ENCODE data around the gene KDM1A. TPM values are rescaled to one million over a fixed set of nuclear protein-coding genes. Genes with fewer than 3 reads are reported as not detected.

KDM1A gene
- total RNA-seq, 1 donor from 2014 or later = 28.7 TPM

GRCh38 chr1:23051290-23051909 is 32.1 kb downstream of the KDM1A start:
- no peak overlapping the region for H3K4me3 ChIP-seq
- intact Hi-C loops (cut with DNase I) = no loop called here
- H3K4me1 ChIP-seq = no peaks in the 10 kb centered on the region
- H3K27me3 ChIP-seq = no peaks in the 10 kb centered on the region
- DNase-seq (ENCODE audit: low spot score in 2 of 2) = no peak
- TF ChIP-seq, protein P1, sequence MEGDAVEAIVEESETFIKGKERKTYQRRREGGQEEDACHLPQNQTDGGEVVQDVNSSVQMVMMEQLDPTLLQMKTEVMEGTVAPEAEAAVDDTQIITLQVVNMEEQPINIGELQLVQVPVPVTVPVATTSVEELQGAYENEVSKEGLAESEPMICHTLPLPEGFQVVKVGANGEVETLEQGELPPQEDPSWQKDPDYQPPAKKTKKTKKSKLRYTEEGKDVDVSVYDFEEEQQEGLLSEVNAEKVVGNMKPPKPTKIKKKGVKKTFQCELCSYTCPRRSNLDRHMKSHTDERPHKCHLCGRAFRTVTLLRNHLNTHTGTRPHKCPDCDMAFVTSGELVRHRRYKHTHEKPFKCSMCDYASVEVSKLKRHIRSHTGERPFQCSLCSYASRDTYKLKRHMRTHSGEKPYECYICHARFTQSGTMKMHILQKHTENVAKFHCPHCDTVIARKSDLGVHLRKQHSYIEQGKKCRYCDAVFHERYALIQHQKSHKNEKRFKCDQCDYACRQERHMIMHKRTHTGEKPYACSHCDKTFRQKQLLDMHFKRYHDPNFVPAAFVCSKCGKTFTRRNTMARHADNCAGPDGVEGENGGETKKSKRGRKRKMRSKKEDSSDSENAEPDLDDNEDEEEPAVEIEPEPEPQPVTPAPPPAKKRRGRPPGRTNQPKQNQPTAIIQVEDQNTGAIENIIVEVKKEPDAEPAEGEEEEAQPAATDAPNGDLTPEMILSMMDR (IDR thresholded peaks at IDR 0.05) = no peak
- no peaks in the 10 kb centered on the region for H3K9me3 ChIP-seq
- H3K27ac ChIP-seq = no peak overlapping the region
- H3K36me3 ChIP-seq = peaks cover 8 to 19% of the 10 kb centered on the region in 2 donors

GRCh38 chr1:23057301-23057700 is 38.0 kb downstream of the KDM1A start:
- Histone ChIP-seq H3K27ac (no peak overlapping the region), H3K4me1 (no peaks in the 10 kb centered on the region), H3K9me3 (no peaks in the 10 kb centered on the region), H3K4me3 (no peak overlapping the region), H3K27me3 (no peaks in the 10 kb centered on the region), H3K36me3 (peaks cover 31 to 65% of the 10 kb centered on the region in 2 donors)
- DNase-seq (ENCODE audit: low spot score in 2 of 2) = no peak
- TF ChIP-seq, protein P1 (IDR thresholded peaks at IDR 0.05) = no peak
- intact Hi-C loops (cut with DNase I) = no loop called here

DNA sequence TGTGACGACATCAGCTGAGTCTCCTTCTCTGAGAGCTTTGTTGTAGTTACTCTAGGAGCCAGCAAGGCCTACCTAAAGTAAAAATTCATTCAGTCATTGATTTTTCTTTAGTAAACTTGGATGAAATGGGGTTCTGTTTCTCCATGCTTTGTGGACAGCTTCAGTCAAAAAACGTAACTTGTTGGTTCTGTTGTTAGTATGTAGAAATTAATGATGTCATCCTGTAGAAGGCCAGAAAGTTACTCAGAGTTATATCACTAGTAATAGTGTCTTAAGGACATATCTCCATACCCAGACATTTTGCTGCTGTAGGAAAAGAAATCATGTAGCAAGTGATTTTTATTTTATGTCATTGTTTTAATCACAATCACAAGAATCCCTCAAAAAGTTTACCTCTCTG is 43.0 kb downstream of the KDM1A start:
- DNase-seq (ENCODE audit: low spot score in 2 of 2) = no peak
- no peaks in the 10 kb centered on the region for H3K4me1 ChIP-seq
- intact Hi-C loops (cut with DNase I) = no loop called here
- TF ChIP-seq, protein P1 (IDR thresholded peaks at IDR 0.05) = no peak
- H3K27me3 ChIP-seq = no peaks in the 10 kb centered on the region
- H3K27ac ChIP-seq = no peak overlapping the region
- H3K4me3 ChIP-seq = no peak overlapping the region
- peaks cover 34 to 44% of the 10 kb centered on the region in 2 donors for H3K36me3 ChIP-seq
- no peaks in the 10 kb centered on the region for H3K9me3 ChIP-seq

DNA sequence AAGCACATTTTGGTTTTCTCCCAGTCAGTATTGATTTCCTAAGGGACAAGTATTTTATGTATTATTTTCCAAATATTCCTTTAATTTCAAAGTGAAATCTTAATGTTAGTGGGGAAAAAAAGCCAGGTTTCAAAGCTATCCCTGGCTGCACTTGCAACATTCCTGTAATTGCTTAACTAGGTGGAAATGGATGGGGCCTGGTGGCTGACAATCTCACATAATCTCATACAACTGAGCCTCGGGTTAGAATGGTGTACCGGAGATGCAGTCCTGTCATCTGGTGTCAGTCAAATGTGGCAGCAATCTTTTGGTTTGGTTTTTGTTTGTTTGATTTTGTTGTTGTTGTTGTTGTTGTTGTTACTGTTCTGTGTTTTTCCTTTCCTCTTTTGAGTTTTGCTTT is 46.1 kb downstream of the KDM1A start:
- no peak overlapping the region for H3K4me3 ChIP-seq
- no peaks in the 10 kb centered on the region for H3K27me3 ChIP-seq
- H3K27ac ChIP-seq = no peak overlapping the region
- peaks cover 12 to 17% of the 10 kb centered on the region in 2 donors for H3K36me3 ChIP-seq
- H3K4me1 ChIP-seq = peaks cover 0 to 2% of the 10 kb centered on the region in 2 donors
- H3K9me3 ChIP-seq = no peaks in the 10 kb centered on the region
- intact Hi-C loops (cut with DNase I) = no loop called here
- TF ChIP-seq, protein P1 (IDR thresholded peaks at IDR 0.05) = no peak
- no peak for DNase-seq (ENCODE audit: low spot score in 2 of 2)

- TF ChIP-seq, protein P1 (IDR thresholded peaks at IDR 0.05) = no peak
- H3K9me3 ChIP-seq = no peaks in the 10 kb centered on the region
- H3K4me3 ChIP-seq = no peak overlapping the region
- no peak for DNase-seq (ENCODE audit: low spot score in 2 of 2)
- no peaks in the 10 kb centered on the region for H3K27me3 ChIP-seq
- intact Hi-C loops (cut with DNase I) = no loop called here
- no peak overlapping the region for H3K27ac ChIP-seq
- H3K36me3 ChIP-seq = peaks cover 11 to 14% of the 10 kb centered on the region in 2 donors
- peaks cover 0 to 2% of the 10 kb centered on the region in 2 donors for H3K4me1 ChIP-seq
These were observed 46.8 kb downstream of the KDM1A start for GRCh38 chr1:23066075-23066474.

Data from ascending aorta (tissue), 2 donors.